GM23248 (cell line): ENCODE data around the gene C2CD2L.

Experiments used
- EZH2 ChIP-seq: fragments of 200-600 bp; sonication (generic); IDR thresholded peaks from 2 replicates; pipeline ENCODE4 v1.6.1; 2018; ENCODE audit warnings: antibody characterized with exemption, mild to moderate bottlenecking; ENCODE audit not compliant: insufficient read depth, poor library complexity, severe bottlenecking
- EZH2phosphoT487 ChIP-seq: fragments of 200-600 bp; sonication (generic); IDR thresholded peaks from 2 replicates; pipeline ENCODE4 v1.6.1; 2018; ENCODE audit warnings: antibody characterized with exemption, moderate library complexity, mild to moderate bottlenecking, low read depth; ENCODE audit not compliant: insufficient read depth

- TF ChIP-seq EZH2 (no peak), EZH2phosphoT487 (no peak)
Observed at GRCh38 chr11:119100994-119101758, 6.0 kb upstream of the C2CD2L start.
